AG04450 (cell line): ENCODE results near the gene CBLN3. TPM values are rescaled to one million over a fixed set of nuclear protein-coding genes. Genes with fewer than 3 reads are reported as not detected.

Experiments used
- CTCF ChIA-PET: fragments of 300-600, 350-600 bp; formaldehyde crosslinking; extraction: SDS; loops from one replicate; lab custom pipeline; 2022; ENCODE audit warnings: antibody characterized with exemption, inconsistent platforms; lab: Charles Lee
- POLR2A ChIA-PET: fragments of 350-600 bp; formaldehyde crosslinking; extraction: SDS; loops from one replicate; lab custom pipeline; 2021; ENCODE audit warnings: antibody characterized with exemption, inconsistent platforms; lab: Yijun Ruan, JAX
- DNase-seq: peaks from one replicate; pipeline ENCODE4 v3.0.0-alpha.2; 2011; ENCODE audit warnings: low read depth, low spot score
- H3K27ac ChIP-seq: one replicate; pipeline ENCODE4 v1.5.1; 2012; ENCODE audit warnings: low read depth, low read length, control low read depth
- H3K27me3 ChIP-seq: one replicate; pipeline ENCODE4 v1.6.0; 2012; ENCODE audit warnings: low read length; ENCODE audit not compliant: control insufficient read depth, insufficient read depth
- H3K4me3 ChIP-seq: 2 replicates; pipeline ENCODE4 v1.5.1; 2011; ENCODE audit warnings: mild to moderate bottlenecking, low read depth, low read length, control low read depth
- H3K9me3 ChIP-seq: 2 replicates; pipeline ENCODE4 v1.5.1; 2012; ENCODE audit warnings: low read length; ENCODE audit not compliant: control insufficient read depth, insufficient read depth
- polyA plus RNA-seq: library from polyadenylated mRNA; depleted of rRNA; stranded (reverse); fragments of >200 nt; gene quantifications from 2 replicates; pipeline ENCODE4 v1.2.3, GENCODE V29; 2011
- TF ChIP-seq, protein P1 (sequence below): IDR thresholded peaks from 2 replicates; pipeline ENCODE4 v1.5.1; 2011; ENCODE audit warnings: low read depth, low read length, control low read depth, inconsistent platforms

The CBLN3 gene
- polyA plus RNA-seq, 1 experiment = 1.8 TPM

DNA sequence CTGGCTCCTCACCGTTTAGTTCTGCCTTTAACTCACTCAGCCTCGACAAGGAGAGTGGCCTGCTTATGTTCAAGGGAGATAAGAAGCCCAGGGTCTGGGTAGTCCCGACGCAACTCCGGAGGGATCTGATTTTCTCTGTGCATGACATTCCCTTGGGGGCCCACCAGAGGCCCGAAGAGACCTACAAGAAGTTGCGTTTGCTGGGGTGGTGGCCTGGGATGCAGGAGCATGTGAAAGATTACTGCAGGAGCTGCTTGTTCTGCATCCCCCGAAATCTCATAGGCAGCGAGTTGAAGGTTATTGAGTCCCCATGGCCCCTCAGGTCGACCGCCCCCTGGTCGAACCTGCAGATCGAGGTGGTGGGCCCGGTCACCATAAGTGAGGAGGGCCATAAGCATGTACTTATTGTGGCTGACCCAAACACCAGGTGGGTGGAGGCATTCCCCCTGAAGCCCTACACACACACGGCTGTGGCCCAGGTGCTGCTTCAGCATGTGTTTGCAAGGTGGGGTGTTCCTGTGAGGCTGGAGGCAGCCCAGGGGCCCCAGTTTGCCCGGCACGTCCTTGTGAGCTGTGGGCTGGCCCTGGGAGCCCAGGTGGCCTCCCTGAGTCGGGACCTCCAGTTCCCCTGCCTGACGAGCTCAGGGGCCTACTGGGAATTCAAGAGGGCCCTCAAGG, 13.1 kb downstream of the CBLN3 start:
- no peak for DNase-seq
- Histone ChIP-seq H3K4me3 (no peak overlapping the region), H3K27me3 (peaks cover 26% of the 10 kb centered on the region), H3K9me3 (no peaks in the 10 kb centered on the region; the same call in 1 of the 2 replicates), H3K27ac (no peak overlapping the region)
- TF ChIP-seq, protein P1, sequence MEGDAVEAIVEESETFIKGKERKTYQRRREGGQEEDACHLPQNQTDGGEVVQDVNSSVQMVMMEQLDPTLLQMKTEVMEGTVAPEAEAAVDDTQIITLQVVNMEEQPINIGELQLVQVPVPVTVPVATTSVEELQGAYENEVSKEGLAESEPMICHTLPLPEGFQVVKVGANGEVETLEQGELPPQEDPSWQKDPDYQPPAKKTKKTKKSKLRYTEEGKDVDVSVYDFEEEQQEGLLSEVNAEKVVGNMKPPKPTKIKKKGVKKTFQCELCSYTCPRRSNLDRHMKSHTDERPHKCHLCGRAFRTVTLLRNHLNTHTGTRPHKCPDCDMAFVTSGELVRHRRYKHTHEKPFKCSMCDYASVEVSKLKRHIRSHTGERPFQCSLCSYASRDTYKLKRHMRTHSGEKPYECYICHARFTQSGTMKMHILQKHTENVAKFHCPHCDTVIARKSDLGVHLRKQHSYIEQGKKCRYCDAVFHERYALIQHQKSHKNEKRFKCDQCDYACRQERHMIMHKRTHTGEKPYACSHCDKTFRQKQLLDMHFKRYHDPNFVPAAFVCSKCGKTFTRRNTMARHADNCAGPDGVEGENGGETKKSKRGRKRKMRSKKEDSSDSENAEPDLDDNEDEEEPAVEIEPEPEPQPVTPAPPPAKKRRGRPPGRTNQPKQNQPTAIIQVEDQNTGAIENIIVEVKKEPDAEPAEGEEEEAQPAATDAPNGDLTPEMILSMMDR = no peak
- CTCF ChIA-PET = interaction anchor here (5.0 kb wide), 1 partner anchor 15 kb away, joined by 41 read pairs; the partner anchor contains the start of gene KHNYN
- POLR2A ChIA-PET = no interaction called here

DNA sequence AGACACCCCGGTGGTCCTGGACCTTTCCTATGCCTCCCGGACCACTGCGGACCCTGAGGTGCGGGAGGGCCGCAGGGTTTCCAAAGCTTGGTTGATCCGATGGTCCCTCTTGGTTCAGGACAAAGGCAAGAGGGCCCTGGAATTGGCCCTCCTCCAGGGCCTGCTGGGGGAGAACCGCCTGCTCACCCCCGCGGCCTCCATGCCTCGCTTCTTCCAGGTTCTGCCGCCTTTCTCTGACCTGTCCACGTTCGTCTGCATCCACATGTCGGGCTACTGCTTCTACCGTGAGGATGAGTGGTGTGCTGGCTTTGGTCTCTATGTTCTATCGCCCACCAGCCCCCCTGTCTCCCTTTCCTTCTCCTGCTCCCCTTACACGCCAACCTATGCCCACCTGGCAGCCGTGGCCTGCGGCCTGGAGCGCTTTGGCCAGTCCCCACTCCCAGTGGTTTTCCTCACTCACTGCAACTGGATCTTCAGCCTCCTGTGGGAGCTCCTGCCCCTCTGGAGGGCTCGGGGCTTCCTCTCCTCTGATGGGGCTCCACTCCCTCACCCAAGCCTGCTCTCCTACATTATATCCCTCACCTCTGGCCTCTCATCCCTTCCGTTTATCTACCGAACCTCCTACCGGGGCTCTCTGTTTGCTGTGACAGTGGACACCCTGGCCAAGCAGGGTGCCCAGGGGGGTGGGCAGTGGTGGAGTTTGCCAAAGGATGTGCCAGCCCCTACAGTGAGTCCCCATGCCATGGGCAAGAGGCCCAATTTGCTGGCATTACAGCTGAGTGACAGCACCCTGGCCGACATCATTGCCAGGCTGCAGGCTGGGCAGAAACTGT, 13.8 kb downstream of the CBLN3 start:
- ChIA-PET POLR2A (no interaction called here), CTCF (interaction anchor here (2.6 to 6.7 kb wide), 4 partner anchors 15 to 83 kb away, joined by 21 to 49 read pairs (median 40); partner anchors contain the start of genes ADCY4 and KHNYN)
- Histone ChIP-seq H3K4me3 (no peak overlapping the region), H3K27me3 (peaks cover 23% of the 10 kb centered on the region), H3K27ac (no peak overlapping the region), H3K9me3 (no peaks in the 10 kb centered on the region; the same call in 1 of the 2 replicates)
- TF ChIP-seq, protein P1 = no peak
- DNase-seq = no peak

DNA sequence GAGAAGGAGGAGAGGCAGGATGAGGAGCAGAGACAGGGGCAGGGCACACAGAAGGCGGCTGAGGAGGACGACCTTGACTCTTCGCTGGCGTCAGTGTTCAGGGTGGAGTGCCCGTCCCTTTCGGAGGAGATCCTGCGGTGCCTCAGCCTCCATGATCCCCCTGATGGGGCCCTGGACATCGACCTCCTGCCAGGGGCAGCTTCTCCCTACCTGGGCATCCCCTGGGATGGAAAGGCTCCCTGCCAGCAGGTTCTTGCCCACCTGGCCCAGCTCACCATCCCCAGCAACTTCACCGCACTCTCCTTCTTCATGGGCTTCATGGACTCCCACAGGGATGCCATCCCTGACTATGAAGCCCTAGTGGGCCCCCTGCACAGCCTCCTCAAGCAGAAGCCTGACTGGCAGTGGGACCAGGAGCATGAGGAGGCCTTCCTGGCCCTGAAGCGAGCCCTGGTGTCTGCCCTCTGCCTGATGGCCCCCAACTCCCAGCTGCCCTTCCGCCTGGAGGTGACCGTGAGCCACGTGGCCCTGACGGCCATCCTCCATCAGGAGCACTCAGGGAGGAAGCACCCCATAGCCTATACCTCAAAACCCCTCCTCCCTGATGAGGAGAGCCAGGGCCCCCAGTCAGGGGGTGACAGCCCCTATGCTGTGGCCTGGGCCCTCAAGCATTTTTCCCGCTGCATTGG, 14.6 kb downstream of the CBLN3 start:
- H3K9me3 ChIP-seq = no peaks in the 10 kb centered on the region; the same call in 1 of the 2 replicates
- H3K4me3 ChIP-seq = no peak overlapping the region
- ChIA-PET CTCF (interaction anchor here (2.6 to 6.7 kb wide), 3 partner anchors 16 to 82 kb away, joined by 21 to 49 read pairs (median 38); partner anchors contain the start of gene ADCY4), POLR2A (no interaction called here)
- no peak for DNase-seq
- TF ChIP-seq, protein P1 = no peak
- H3K27me3 ChIP-seq = peaks cover 21% of the 10 kb centered on the region
- H3K27ac ChIP-seq = no peak overlapping the region

DNA sequence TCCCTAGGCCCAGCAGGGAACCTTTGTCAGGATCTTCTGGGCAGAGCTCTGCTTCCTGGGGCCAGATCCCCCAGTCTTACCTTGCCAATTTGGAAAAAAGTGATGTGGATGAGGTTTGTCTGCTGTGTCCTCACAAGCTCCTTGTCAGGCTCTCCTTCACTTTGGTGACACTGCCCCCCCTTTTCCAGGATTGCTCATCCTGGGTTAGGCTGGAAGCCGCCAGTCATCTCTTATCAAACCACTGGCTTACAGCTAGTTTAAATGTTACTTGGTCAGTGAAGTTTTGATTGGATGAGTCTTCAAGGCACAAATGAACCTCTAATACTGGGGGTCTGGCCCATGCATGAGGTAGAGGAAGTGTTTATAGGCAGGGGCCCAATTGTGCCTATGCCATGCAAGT, 15.4 kb downstream of the CBLN3 start:
- Histone ChIP-seq H3K9me3 (no peaks in the 10 kb centered on the region; the same call in 1 of the 2 replicates), H3K4me3 (no peak overlapping the region), H3K27me3 (peaks cover 16% of the 10 kb centered on the region), H3K27ac (no peak overlapping the region)
- CTCF ChIA-PET = interaction anchor here (1.0 to 6.7 kb wide), 9 partner anchors 10 to 85 kb away, joined by 4 to 49 read pairs (median 6); partner anchors contain the start of gene ADCY4
- TF ChIP-seq, protein P1 = no peak
- no peak for DNase-seq
- POLR2A ChIA-PET = interaction anchor here (1.0 kb wide), 1 partner anchor 48 kb away, joined by 4 read pairs; no protein-coding TSS in a partner anchor
